Spleen (tissue), 11 donors: ENCODE results near the gene DNMT1. TPM values are rescaled to one million over a fixed set of nuclear protein-coding genes. Genes with fewer than 3 reads are reported as not detected.

Source experiments
- DNase-seq: peaks from one replicate; pipeline ENCODE4 v3.0.0-alpha.2; 2020
- H3K27ac ChIP-seq, 8 donors: fragments of 200-600 bp; sonication (generic) in 7 of 8; 1 replicate in 4 of 8; 2 replicates in 4 of 8; pipeline versions ENCODE4 v1.5.0 to v1.8.0; 2016 to 2021; ENCODE audit warnings: inconsistent platforms in 4 of 8, mild to moderate bottlenecking in 4 of 8, moderate library complexity in 1 of 8
- H3K27me3 ChIP-seq, 7 donors: fragments of 200-600 bp; sonication (generic) in 6 of 7; replicated peaks in 1 of 7; 1 replicate in 4 of 7; 2 replicates in 3 of 7; pipeline versions ENCODE4 v1.5.0 to v1.8.0; 2016 to 2021; ENCODE audit warnings: inconsistent platforms in 3 of 7, mild to moderate bottlenecking in 1 of 7
- H3K36me3 ChIP-seq, 6 donors: fragments of 200-600 bp; sonication (generic) in 5 of 6; 1 replicate in 4 of 6; 2 replicates in 2 of 6; pipeline versions ENCODE4 v1.5.0 to v1.8.0; 2016 to 2021; ENCODE audit warnings: inconsistent platforms in 2 of 6
- H3K4me1 ChIP-seq, 6 donors: fragments of 200-600 bp; sonication (generic) in 5 of 6; 1 replicate in 3 of 6; 2 replicates in 3 of 6; pipeline versions ENCODE4 v1.5.0 to v1.8.0; 2016 to 2021; ENCODE audit warnings: inconsistent platforms in 3 of 6
- H3K4me3 ChIP-seq, 8 donors: fragments of 200-600 bp; sonication (generic) in 7 of 8; 1 replicate in 4 of 8; 2 replicates in 4 of 8; pipeline versions ENCODE4 v1.5.0 to v1.8.0; 2016 to 2021; ENCODE audit warnings: inconsistent platforms in 4 of 8, mild to moderate bottlenecking in 4 of 8, moderate library complexity in 2 of 8
- H3K9me3 ChIP-seq, 8 donors: fragments of 200-600 bp; sonication (generic) in 7 of 8; 1 replicate in 4 of 8; 2 replicates in 4 of 8; pipeline versions ENCODE4 v1.5.0 to v1.8.0; 2016 to 2021; ENCODE audit warnings: inconsistent platforms in 4 of 8
- POLR2A ChIP-seq, 3 donors: fragments of 450-650 bp; IDR thresholded peaks; one replicate each; pipeline ENCODE4 v1.5.1; 2017; ENCODE audit warnings: antibody characterized with exemption in 3 of 3, mild to moderate bottlenecking in 1 of 3
- POLR2AphosphoS5 ChIP-seq, 3 donors: sonication (generic); formaldehyde crosslinking; IDR thresholded peaks; one replicate each; pipeline ENCODE4 v1.5.1; 2017; ENCODE audit warnings: antibody characterized with exemption in 3 of 3
- WGBS, 5 donors: extraction: QIAGEN DNeasy Blood & Tissue Kit in 3 of 5; methylation state at CpG; one replicate each; pipeline versions ENCODE4 v1.1.5 to v1.1.7; 2013 to 2018; 5-methylcytosine and 5-hydroxymethylcytosine counted together
- intact Hi-C: fragments of 100-400 bp; cut with DNase I; formaldehyde crosslinking; loops from one replicate; pipeline ENCODE4 v1.15.0; 2023; ENCODE audit warnings: low total_unique reads
- polyA plus RNA-seq, 3 donors: library from polyadenylated mRNA; stranded (reverse); fragments of 200-250 nt; gene quantifications; one replicate each; pipeline ENCODE4 v1.2.1, GENCODE V29; 2013
- total RNA-seq, 7 donors: library from RNA; depleted of rRNA in 3 of 7; stranded (reverse); fragments of >200 nt in 3 of 7; fragmentation: NEBNext Ultra II Directional in 4 of 7; extraction: Animal tissue kit (Norgen Biotek cat#: 25700) in 4 of 7; gene quantifications; one replicate each; pipeline versions ENCODE4 v1.1.0 to v1.2.1, GENCODE V29; 2016 to 2021
- TF ChIP-seq, protein P1 (sequence below), 11 experiments: fragments of 200-600 bp in 7 of 11; fragments of 450-650 bp in 4 of 11; sonication (generic) in 4 of 11; IDR thresholded peaks in 8 of 11; conservative IDR thresholded peaks in 3 of 11; 1 replicate in 7 of 11; 2 replicates in 4 of 11; pipeline versions ENCODE4 v1.4.0 to v1.8.0; 2016 to 2021; ENCODE audit warnings: antibody characterized with exemption in 11 of 11, inconsistent platforms in 4 of 11, mild to moderate bottlenecking in 1 of 11
- donor health status: healthy with polysubstance abuse.
- donor health status: DM: no; HTN: no; CAD: no; lungs with moderate emphysema.
- donor health status: DM: no; HTN: no; CAD: no.
- donor health status: Bipolar disorder and iron deficiency.
- donor health status: healthy.
- donor health status: DM: no; HTN: no; CAD: no.
- donor health status: DM: yes; HTN: yes; CAD: no.

Gene DNMT1
- total and polyA plus RNA-seq, 10 donors = 40.6 to 131 (median 71.8) TPM

- no peaks in the 10 kb centered on the region for H3K9me3 ChIP-seq
- H3K4me1 ChIP-seq = peaks cover 7 to 55% (median 30%) of the 10 kb centered on the region in 6 donors
- H3K27me3 ChIP-seq = no peaks in the 10 kb centered on the region
- no peak overlapping the region for H3K27ac ChIP-seq
- intact Hi-C loops = no loop called here
- no peak overlapping the region for H3K4me3 ChIP-seq
- WGBS, 5 donors = 78 to 87% (median 84%) methylated on average over 9 of the region's 9 CpGs
- no peak for TF ChIP-seq POLR2A (IDR thresholded peaks at IDR 0.05)
- TF ChIP-seq POLR2AphosphoS5 (IDR thresholded peaks at IDR 0.05) = no peak
- no peak for DNase-seq
- H3K36me3 ChIP-seq = peaks cover 2 to 49% (median 28%) of the 10 kb centered on the region in 6 donors
These were observed 74.1 kb downstream of the DNMT1 start for GRCh38 chr19:10120538-10121189.

- H3K4me1 ChIP-seq = peaks cover 7 to 68% (median 33%) of the 10 kb centered on the region in 6 donors
- peak overlapping the region; percentile 60 to 93 (median 86) for H3K27ac ChIP-seq
- no peaks in the 10 kb centered on the region for H3K9me3 ChIP-seq
- H3K4me3 ChIP-seq = peak overlapping the region; percentile 83 to 99 (median 96)
- peak; percentile 76 for DNase-seq
- H3K36me3 ChIP-seq = peaks cover 3 to 50% (median 45%) of the 10 kb centered on the region in 6 donors
- TF ChIP-seq POLR2AphosphoS5 (IDR thresholded peaks at IDR 0.05) (no peak), POLR2A (IDR thresholded peaks at IDR 0.05) (no peak)
- TF ChIP-seq, protein P1, sequence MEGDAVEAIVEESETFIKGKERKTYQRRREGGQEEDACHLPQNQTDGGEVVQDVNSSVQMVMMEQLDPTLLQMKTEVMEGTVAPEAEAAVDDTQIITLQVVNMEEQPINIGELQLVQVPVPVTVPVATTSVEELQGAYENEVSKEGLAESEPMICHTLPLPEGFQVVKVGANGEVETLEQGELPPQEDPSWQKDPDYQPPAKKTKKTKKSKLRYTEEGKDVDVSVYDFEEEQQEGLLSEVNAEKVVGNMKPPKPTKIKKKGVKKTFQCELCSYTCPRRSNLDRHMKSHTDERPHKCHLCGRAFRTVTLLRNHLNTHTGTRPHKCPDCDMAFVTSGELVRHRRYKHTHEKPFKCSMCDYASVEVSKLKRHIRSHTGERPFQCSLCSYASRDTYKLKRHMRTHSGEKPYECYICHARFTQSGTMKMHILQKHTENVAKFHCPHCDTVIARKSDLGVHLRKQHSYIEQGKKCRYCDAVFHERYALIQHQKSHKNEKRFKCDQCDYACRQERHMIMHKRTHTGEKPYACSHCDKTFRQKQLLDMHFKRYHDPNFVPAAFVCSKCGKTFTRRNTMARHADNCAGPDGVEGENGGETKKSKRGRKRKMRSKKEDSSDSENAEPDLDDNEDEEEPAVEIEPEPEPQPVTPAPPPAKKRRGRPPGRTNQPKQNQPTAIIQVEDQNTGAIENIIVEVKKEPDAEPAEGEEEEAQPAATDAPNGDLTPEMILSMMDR (IDR thresholded peaks at IDR 0.05 in 8 of 11, conservative IDR thresholded peaks at IDR 0.05 in 3 of 11) = no peak
- intact Hi-C loops = loop anchor here (10.0 kb wide), 1 partner anchor 136 kb away; the partner anchor contains the start of gene MRPL4
- no peaks in the 10 kb centered on the region for H3K27me3 ChIP-seq
- 42 to 57% (median 52%) methylated on average over 11 to 12 of the region's 12 CpGs for WGBS, 5 donors
These were observed 75.8 kb downstream of the DNMT1 start for GRCh38 chr19:10118960-10119359.

- Histone ChIP-seq H3K27me3 (no peaks in the 10 kb centered on the region), H3K4me3 (no peak overlapping the region), H3K9me3 (no peaks in the 10 kb centered on the region), H3K4me1 (peaks cover 18 to 87% (median 53%) of the 10 kb centered on the region in 6 donors), H3K36me3 (peaks cover 3 to 54% (median 50%) of the 10 kb centered on the region in 6 donors), H3K27ac (peak overlapping the region in 1 of 8 donors; percentile 87)
- TF ChIP-seq POLR2AphosphoS5 (IDR thresholded peaks at IDR 0.05) (no peak), POLR2A (IDR thresholded peaks at IDR 0.05) (no peak)
- TF ChIP-seq, protein P1 (IDR thresholded peaks at IDR 0.05 in 8 of 11, conservative IDR thresholded peaks at IDR 0.05 in 3 of 11) = no peak
- peak; percentile 72 for DNase-seq
- 85 to 90% (median 87%) methylated on average over 19 to 21 of the region's 21 CpGs for WGBS, 5 donors
- intact Hi-C loops = loop anchor here (10.0 kb wide), 1 partner anchor 138 kb away; the partner anchor contains the start of gene MRPL4
These were observed 77.7 kb downstream of the DNMT1 start for GRCh38 chr19:10116866-10117616.

- 85 to 94% (median 87%) methylated on average over 17 to 35 of the region's 35 CpGs for WGBS, 5 donors
- H3K27me3 ChIP-seq = no peaks in the 10 kb centered on the region
- TF ChIP-seq POLR2A (IDR thresholded peaks at IDR 0.05) = no peak
- peak; percentile 44 to 72 (median 48) for TF ChIP-seq POLR2AphosphoS5 (IDR thresholded peaks at IDR 0.05)
- TF ChIP-seq, protein P1 (IDR thresholded peaks at IDR 0.05 in 8 of 11, conservative IDR thresholded peaks at IDR 0.05 in 3 of 11) = no peak
- H3K9me3 ChIP-seq = no peaks in the 10 kb centered on the region
- H3K27ac ChIP-seq = peak overlapping the region in 2 of 8 donors; percentile 77 to 87
- peaks cover 23 to 95% (median 60%) of the 10 kb centered on the region in 6 donors for H3K4me1 ChIP-seq
- peak overlapping the region in 1 of 8 donors; percentile 16 for H3K4me3 ChIP-seq
- intact Hi-C loops = loop anchor here (10.0 kb wide), 1 partner anchor 139 kb away; the partner anchor contains the start of gene MRPL4
- peak; percentile 71 for DNase-seq
- peaks cover 4 to 58% (median 53%) of the 10 kb centered on the region in 6 donors for H3K36me3 ChIP-seq
These were observed 78.5 kb downstream of the DNMT1 start for GRCh38 chr19:10116085-10116865.
